Activated CD4-positive, alpha-beta T cell treated with anti-CD3 and anti-CD28 coated beads, Interleukin-2, amount 50 U/mL, for 48 hours (primary cell): ENCODE results near the gene CYREN.
"Not testable (repeated sequence)": the region's sequence is repeated elsewhere in the genome, so short reads cannot be mapped to it uniquely, and the experiment has no call there.

ENCODE experiments used
- DNase-seq, 2 experiments: peaks; one replicate each; pipeline ENCODE4 v3.0.0-alpha.2; 2020

The CYREN gene

DNA sequence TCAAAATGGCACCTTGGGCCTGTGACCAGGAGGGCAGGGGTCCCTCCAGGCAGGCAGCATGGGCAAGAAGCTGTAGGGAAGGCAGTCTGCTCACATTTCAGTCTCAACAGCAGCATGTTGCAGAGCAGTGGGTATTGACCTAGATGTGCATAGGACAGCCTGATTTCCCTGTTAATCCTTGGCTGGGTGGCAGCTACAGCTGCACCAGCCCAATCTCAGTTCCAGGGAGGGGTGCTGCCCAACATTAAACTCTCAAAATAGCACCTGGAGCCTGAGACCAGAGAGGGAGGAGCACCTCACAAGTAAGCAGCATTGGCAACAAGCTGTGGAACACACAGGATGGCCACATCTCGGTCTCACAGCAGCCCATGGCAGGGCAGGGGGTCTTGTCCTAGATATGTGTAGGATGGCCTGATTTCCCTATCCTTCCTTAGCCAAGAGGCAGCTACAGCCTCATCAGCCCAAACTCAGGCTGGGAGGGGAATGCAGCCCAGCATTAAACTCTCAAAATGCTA, 12.3 kb downstream of the CYREN start:
- DNase-seq = no peak

DNA sequence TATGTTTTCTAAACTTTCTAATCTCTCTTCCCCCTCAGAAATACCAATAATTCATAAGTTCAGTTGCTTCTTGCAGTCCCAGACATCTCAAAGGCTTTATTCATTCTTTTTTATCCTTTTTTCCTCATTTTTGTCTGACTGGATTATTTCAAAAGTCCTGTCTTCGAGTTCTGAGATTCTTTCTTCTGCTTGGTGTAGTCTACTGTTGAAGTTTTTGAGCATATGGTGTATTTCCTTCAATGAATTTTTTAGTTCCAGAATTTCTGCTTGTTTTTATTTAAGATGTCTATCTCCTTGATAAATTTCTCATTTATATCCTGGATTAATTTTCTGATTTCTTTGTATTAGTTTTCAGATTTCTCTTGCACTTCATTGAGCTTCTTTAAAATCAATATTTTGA, 14.2 kb downstream of the CYREN start:
- no peak for DNase-seq

DNA sequence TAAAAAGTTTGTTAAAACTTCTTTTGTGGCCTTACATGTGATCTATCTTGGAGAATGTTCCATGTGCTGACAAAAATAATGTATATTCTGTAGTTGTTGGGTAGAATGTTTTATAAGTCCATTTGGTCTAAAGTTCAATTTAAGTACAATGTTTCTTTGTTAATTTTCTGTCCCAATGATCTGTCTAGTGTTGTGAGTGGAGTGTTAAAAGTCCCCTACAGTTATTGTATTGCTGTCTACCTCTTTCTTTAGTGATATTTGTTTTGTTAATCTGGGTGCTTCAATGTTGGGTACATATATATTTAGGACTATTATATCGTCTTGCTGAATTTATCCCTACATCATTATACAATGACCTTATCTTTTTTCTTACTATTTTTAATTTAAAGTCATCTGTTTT, 15.8 kb downstream of the CYREN start:
- DNase-seq = no peak

- DNase-seq = no peak
Observed at GRCh38 chr7:135152442-135152841, 18.1 kb downstream of the CYREN start.

DNA sequence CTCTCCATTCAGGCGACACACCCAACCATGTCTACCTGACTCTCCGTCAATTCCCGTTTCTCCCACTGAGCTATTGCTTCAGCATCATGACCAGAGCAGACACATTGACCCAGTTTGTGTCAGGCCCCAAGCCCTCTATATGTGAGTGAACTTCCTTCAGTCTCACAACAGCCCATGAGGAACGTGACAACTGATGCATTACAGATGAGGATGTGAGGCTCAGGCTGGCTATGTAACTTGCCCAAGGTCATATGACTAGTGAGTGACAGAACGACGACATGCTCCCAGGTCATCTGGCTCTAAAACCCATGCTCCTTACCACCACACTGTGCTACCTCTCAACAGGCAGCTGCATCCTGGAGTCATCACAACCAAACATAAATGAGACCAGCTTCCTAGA, 19.0 kb downstream of the CYREN start:
- no peak for DNase-seq

- no peak for DNase-seq
Observed at GRCh38 chr7:135151132-135151531, 19.4 kb downstream of the CYREN start.

DNA sequence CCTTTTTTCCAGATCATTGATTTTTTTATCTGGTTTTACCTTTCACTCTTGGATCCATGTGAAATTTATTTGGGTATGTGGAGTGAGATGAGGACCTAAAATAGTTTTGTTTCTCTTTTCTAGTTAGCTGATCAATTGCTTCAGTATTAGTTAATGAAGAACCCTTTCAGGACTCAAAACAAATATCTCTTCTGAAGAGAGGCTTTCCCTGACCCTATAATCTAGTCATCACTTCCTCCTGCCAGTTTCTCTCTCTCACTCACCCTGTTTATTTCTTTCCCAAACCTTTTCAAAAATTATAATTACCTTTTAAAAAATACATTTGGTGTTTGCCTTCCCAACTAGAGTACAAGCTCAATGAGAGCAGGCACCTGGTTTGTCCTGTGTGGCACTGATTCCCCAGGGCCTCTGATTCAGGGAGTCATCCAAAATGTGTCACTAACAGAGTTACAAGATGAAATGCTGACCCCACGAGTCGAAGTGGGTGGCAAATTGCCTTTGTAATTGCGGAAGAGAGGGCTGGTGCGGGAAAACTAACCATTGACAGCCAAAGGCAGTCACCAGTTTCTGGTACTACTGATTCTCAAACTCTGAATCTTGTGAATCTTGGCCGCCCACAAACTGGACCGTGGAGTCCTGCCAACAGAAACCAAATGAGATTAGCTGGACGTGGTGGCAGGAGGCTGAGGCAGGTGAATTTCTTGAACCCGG, 20.3 kb downstream of the CYREN start:
- DNase-seq = no peak

DNA sequence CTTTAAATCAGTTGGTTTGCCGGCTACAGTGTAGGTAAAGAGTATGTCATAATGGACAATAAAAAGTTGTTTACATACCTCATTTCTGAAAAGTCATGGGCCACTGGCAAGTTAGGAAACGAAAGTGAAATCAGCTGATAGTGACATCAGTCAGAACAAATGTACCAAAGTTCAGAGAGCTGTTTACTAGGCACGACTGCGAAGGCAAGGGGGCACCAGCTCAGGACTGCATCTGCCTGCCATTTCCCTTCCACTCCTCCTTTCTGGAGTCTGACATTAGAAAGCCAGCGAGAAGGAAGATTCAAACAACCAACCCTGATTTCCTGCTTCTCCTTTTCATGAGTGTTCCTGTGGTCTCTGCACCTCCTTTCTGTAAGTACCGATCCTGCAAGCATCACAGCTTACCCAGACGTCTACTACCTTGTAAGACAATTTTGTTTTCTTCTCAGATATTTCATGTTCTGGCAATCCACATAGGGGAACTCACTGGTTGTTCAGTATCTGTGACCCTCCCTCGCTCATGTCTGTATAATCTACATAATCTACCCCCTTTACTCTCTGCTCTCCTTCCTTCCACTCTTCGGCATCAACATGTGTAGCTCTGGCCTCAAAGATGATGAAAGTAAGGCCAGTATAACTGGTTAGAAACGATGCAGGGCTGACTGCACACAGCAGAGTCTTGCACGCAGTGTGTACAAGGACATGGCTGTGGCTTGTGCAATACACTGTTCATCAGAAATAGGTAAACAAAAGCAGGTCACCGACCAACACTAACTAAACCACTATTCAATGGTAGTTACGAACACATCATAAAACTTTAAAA, 22.4 kb downstream of the CYREN start, which contains the start of gene TMEM140:
Gene TMEM140 (plus strand): TSS at position 174 of the 823 bp plus-strand sequence. CDS start 16,370 bp downstream, outside the sequence.
- peak in 1 of 2 experiments; percentile 51 for DNase-seq

GRCh38 chr7:135147341-135147898, 23.1 kb downstream of the CYREN start:
- DNase-seq = no peak

GRCh38 chr7:135143885-135144668, 26.4 kb downstream of the CYREN start:
- no peak for DNase-seq

DNA sequence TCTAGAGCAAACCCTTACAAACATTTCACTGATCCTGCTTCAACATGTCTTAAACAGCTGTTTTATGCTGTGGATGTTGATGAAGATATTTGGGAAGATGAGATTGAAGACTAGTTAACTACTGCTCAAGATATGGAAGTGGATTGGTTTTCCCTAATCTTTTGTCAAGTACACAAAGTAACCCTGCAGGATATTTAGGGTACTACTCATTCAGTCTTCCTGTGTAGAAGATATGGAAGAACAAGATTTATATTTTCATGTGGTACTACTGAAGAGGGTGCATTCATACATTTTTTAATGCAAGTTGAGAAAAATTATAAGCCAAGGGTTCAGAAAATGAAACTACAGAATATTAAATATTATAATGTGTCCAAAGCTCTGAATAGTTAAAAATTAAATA, 40.9 kb downstream of the CYREN start:
- DNase-seq = no peak

GRCh38 chr7:135128931-135129330, 41.6 kb downstream of the CYREN start:
- no peak for DNase-seq

GRCh38 chr7:135124631-135125030, 45.9 kb downstream of the CYREN start:
- not testable (repeated sequence) for DNase-seq

GRCh38 chr7:135121868-135122267, 48.6 kb downstream of the CYREN start:
- no peak for DNase-seq

DNA sequence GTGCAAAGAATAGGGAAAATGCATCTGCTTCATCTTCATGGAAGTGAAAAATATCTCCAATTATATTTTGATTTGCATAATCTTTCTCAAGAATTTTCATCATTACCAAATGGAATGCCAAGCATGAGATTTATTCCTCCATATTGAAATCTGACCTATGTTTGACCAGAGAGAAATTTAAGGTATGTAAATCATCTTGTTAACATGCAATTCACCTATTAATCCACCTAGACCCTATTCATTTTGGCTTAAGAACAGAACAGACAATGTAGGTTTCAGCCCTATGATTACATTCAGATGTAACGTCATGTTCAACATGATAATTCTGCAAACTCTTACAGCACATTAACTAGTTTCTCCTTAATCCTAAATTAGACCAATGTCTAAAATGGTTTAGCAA, 53.4 kb downstream of the CYREN start:
- DNase-seq = no peak
